Left ventricle myocardium inferior (tissue), 1 donor: ENCODE measurements around the gene GRHL1. TPM values are rescaled to one million over a fixed set of nuclear protein-coding genes. Genes with fewer than 3 reads are reported as not detected.

Experiments used
- DNase-seq: peaks from one replicate; pipeline ENCODE4 v3.0.0-alpha.2; 2020
- H3K27ac ChIP-seq: fragments of 200-600 bp; replicated peaks from 2 replicates; pipeline ENCODE4 v1.8.0; 2021
- H3K27me3 ChIP-seq: fragments of 200-600 bp; 2 replicates; pipeline ENCODE4 v1.8.0; 2021; ENCODE audit warnings: low read depth
- H3K36me3 ChIP-seq: fragments of 200-600 bp; 2 replicates; pipeline ENCODE4 v1.8.0; 2021
- H3K4me1 ChIP-seq: fragments of 200-600 bp; 2 replicates; pipeline ENCODE4 v1.8.0; 2021
- H3K4me3 ChIP-seq: fragments of 200-600 bp; 2 replicates; pipeline ENCODE4 v1.8.0; 2021; ENCODE audit warnings: mild to moderate bottlenecking, moderate library complexity
- H3K9me3 ChIP-seq: fragments of 200-600 bp; replicated peaks from 2 replicates; pipeline ENCODE4 v1.8.0; 2021
- CTCF ChIP-seq: fragments of 200-600 bp; IDR thresholded peaks from 2 replicates; pipeline ENCODE4 v1.8.0; 2021; ENCODE audit warnings: antibody characterized with exemption, mild to moderate bottlenecking, borderline replicate concordance
- intact Hi-C: fragments of 100-400 bp; cut with micrococcal nuclease; formaldehyde crosslinking; loops from one replicate; pipeline ENCODE4 v1.11.0; 2022
- total RNA-seq: library from RNA; stranded (reverse); fragmentation: NEBNext Ultra II Directional; extraction: Animal tissue kit (Norgen Biotek cat#: 25700); gene quantifications from one replicate; pipeline ENCODE4 v1.2.1, GENCODE V29; 2021
- donor health status: DM: no; HTN: yes; CAD: no; lungs with severe emphysema.

GRHL1 gene
- total RNA-seq, 1 donor from 2014 or later, result 0.69 TPM

GRCh38 chr2:9944330-9944758, 7.1 kb upstream of the GRHL1 start:
- intact Hi-C loops, result no loop called here
- no peaks in the 10 kb centered on the region for H3K36me3 ChIP-seq
- H3K4me3 ChIP-seq, result no peak overlapping the region
- no peak for TF ChIP-seq CTCF
- peaks cover 37% of the 10 kb centered on the region for H3K27me3 ChIP-seq
- no peak for DNase-seq
- no peak overlapping the region for H3K27ac ChIP-seq
- H3K4me1 ChIP-seq, result no peaks in the 10 kb centered on the region
- H3K9me3 ChIP-seq, result no peaks in the 10 kb centered on the region

- no peak overlapping the region for H3K27ac ChIP-seq
- TF ChIP-seq CTCF, result no peak
- no peak for DNase-seq
- peaks cover 1% of the 10 kb centered on the region for H3K4me1 ChIP-seq
- H3K27me3 ChIP-seq, result peaks cover 37% of the 10 kb centered on the region
- intact Hi-C loops, result no loop called here
- H3K4me3 ChIP-seq, result no peak overlapping the region
- no peaks in the 10 kb centered on the region for H3K9me3 ChIP-seq
- H3K36me3 ChIP-seq, result no peaks in the 10 kb centered on the region
Measured at GRCh38 chr2:9945596-9945995, 5.9 kb upstream of the GRHL1 start.

- H3K36me3 ChIP-seq, result no peaks in the 10 kb centered on the region
- intact Hi-C loops, result no loop called here
- no peak for TF ChIP-seq CTCF
Measured at GRCh38 chr2:9946076-9946475, 5.4 kb upstream of the GRHL1 start.

GRCh38 chr2:9946818-9947217, 4.7 kb upstream of the GRHL1 start:
- Histone ChIP-seq H3K9me3 (no peaks in the 10 kb centered on the region), H3K27ac (no peak overlapping the region), H3K4me1 (peaks cover 6% of the 10 kb centered on the region), H3K36me3 (no peaks in the 10 kb centered on the region), H3K4me3 (no peak overlapping the region), H3K27me3 (peaks cover 37% of the 10 kb centered on the region)
- no peak for DNase-seq
- intact Hi-C loops, result no loop called here
- TF ChIP-seq CTCF, result no peak

More at GRCh38 chr2:9946076-9946475, 5.4 kb upstream of the GRHL1 start:
- DNase-seq, result no peak
- Histone ChIP-seq H3K9me3 (no peaks in the 10 kb centered on the region), H3K27ac (no peak overlapping the region), H3K4me1 (peaks cover 5% of the 10 kb centered on the region), H3K27me3 (peaks cover 37% of the 10 kb centered on the region), H3K4me3 (no peak overlapping the region)

GRCh38 chr2:9948721-9949120, 2.8 kb upstream of the GRHL1 start:
- intact Hi-C loops, result no loop called here
- TF ChIP-seq CTCF, result no peak

More at GRCh38 chr2:9948721-9949120, 2.8 kb upstream of the GRHL1 start:
- Histone ChIP-seq H3K4me3 (no peak overlapping the region), H3K4me1 (peaks cover 12% of the 10 kb centered on the region), H3K9me3 (no peaks in the 10 kb centered on the region), H3K27me3 (peaks cover 29% of the 10 kb centered on the region), H3K36me3 (no peaks in the 10 kb centered on the region), H3K27ac (no peak overlapping the region)
- DNase-seq, result no peak
